ENCODE results near the gene RESP18.

DNA sequence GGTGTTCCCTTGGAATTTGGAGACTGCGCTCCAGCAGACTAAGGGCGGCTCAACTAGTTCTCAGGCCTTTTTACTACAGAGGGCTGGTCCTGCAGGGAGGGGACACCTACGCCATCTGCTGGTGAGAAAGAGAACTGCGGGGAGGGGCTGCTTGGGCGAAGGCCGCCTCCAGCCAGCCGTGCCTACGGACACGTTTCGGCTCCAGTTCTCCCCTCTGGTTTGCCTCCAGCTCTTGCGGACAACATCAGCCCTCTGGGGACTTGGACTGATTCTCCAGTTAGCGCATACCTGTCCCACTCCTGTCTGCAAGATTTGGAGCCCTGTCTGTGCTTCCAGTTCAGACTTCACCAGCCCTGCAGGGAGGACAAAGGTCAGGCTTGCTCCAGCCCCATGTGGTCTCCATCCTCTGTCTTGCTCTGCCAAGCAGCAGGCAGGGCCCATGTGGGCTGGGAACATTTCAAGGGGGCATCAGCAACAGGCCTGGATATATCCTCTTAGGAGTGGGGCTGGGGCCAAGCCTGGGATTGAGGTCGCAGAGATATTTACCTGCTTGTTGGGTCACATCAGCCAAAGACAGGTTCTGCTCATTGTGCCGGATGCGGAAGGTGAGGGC lies 33.7 kb downstream of the RESP18 start:
- TF ChIP-seq CTCF (IDR thresholded peaks at IDR 0.05): peak; percentile 89 to 98 (median 96)
- TF ChIP-seq POLR2AphosphoS5 (IDR thresholded peaks at IDR 0.05): no peak

All from sigmoid colon (tissue), 4 donors.